Right lobe of liver (tissue), 4 donors: ENCODE results near the gene MAGEA9.

ENCODE experiments used
- CTCF ChIP-seq, 4 donors: fragments of 200-600 bp in 3 of 4; fragments of 450-650 bp in 1 of 4; IDR thresholded peaks; one replicate each; pipeline versions ENCODE4 v1.5.1 to v1.8.0; 2016 to 2022; ENCODE audit warnings: antibody characterized with exemption in 4 of 4, mild to moderate bottlenecking in 2 of 4
- POLR2A ChIP-seq: fragments of 450-650 bp; IDR thresholded peaks from one replicate; pipeline ENCODE4 v1.6.1; 2017; ENCODE audit warnings: antibody characterized with exemption, mild to moderate bottlenecking
- donor health status: DM: no; HTN: no; CAD: no.
- donor health status: DM: no; HTN: no; CAD: no.
- donor health status: DM: no; HTN: yes; CAD: no.

- TF ChIP-seq CTCF (IDR thresholded peaks at IDR 0.05): no peak
- TF ChIP-seq POLR2A: no peak
These were observed 36.9 kb downstream of the MAGEA9 start for GRCh38 chrX:149818652-149819051.
